ENCODE results near the gene MTRF1L.
"Not testable (repeated sequence)": the region's sequence is repeated elsewhere in the genome, so short reads cannot be mapped to it uniquely, and the experiment has no call there.

The MTRF1L gene

DNA sequence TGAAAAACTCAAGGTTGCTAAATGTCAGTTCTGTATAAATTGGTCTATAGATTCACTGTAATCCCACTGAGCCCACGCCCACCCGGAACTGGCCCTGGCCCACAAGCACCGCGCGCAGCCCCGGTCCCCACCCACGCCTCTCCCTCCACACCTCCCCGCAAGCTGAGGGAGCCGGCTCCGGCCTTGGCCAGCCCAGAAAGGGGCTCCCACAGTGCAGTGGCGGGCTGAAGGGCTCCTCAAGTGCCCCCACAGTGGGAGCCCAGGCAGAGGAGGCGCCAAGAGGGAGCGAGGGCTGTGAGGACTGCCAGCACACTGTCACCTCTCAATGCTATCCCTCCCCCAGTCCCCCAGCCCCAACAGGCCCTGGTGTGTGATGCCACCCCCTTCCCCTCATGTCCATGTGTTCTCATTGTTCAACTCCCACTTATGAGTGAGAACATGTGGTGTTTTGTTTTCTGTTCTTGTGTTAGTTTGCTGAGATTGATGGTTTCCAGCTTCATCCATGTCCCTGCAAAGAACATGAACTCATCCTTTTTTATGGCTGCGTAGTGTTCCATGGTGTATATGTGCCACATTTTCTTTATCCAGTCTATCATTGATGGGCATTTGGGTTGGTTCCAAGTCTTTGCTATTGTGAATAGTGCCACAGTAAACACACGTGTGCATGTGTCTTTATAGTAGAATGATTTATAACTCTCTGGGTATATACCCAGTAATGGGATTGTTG lies 36.2 kb downstream of the MTRF1L start:
- not testable (repeated sequence) for DNase-seq

DNA sequence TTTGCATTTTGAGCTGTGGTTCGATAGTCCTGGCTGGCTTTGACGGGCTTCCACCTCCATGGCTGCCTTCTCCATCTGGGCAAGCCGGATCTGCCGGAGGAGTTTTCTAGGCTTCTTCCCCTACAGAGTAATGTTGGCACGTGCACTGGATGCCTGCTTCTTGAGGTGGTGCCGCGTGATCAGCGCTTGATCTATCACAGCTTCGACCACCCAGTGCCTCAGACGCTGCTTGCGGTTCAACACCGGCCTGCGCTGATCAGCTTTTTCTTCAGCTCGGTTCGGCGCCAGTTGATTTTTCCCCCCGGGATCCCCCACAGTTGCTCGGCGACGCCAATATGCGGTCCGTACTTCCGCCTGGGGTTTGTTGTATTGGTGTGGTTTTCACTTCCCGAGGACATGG lies 43.2 kb downstream of the MTRF1L start:
- DNase-seq = no peak

DNA sequence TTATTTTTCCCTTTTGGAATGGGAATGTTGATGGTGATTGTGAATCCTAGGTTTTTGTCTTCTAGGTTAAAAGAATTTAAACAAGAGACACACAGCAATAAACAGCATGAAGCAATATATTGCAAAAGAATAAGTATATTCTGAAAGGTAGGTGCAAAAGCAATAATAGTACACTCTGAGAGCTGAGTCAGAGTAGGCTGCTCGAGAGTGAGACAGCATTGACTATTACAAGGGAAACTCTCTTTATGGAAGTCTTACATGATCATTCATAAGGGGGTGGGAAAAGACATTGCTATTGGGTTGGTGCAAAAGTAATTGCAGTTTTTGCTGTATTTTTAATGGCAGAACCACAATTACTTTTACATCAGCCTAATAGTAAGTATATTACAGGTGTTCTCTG lies 44.7 kb downstream of the MTRF1L start:
- no peak for DNase-seq

DNA sequence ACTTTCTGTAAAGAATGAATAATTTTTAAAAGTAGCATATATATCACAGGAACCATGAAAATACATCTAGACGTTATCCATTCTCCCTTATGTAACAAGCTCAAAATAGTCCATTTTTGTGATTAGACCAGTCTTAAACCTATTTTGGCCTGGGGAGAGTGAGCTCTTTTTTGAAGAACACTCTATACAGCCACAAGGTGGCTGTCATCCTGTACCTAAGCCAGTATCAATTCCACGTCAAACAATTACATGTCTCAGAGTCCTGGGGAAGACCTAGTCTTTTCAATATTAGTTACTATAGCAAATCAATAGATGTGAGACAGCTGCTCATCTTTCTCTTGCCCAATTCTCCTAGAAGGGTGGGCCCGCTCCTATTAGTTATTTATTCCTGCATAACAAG lies 48.1 kb downstream of the MTRF1L start:
- no peak for DNase-seq

DNA sequence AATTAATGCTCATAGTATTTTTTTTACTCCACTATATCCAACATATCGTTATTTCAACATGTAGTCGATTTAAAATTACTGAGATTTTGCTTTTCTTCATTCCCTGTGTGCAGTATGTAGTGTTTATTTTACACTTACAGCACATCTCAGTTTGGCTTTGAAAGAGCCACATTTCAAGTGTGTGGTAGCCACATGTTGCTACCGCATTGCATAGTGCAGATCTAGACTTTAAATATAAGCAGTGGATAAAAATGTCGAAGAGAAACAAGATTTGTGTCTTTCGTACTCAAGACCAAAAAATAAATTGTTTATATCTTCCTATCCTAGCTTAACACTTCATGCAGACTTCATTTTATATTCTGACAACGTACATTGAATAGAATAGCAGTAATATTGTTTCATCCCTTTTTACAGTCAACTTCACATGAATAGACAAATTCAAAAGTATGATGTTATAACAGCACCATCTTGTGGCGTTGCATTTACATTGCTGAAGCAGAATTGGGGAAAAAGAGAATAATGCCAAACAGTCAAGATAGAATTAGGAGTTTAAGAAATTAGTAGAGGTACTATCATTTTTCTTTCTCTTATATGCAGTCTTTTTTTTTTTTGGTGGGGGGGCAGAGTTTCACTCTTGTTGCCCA lies 49.5 kb downstream of the MTRF1L start:
- no peak for DNase-seq

DNA sequence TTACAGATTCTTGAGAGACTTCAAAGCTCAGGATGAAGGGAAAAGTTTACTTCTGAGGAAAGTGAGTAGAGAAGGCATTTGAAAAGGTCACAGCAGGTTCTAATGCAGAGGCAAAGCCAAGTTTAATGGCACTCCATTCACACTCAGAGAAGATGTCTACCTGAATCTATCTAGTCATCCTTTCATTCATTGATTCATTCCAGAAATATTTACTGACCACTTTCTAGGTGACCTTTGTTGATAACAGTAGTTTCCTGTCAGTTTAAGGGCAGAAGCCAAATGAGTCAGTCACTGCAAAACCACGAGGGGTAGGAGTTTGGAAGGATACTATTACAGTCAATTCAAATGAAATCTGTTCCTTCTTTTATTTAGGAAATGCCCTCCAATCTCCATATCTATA lies 50.5 kb downstream of the MTRF1L start:
- DNase-seq = no peak

DNA sequence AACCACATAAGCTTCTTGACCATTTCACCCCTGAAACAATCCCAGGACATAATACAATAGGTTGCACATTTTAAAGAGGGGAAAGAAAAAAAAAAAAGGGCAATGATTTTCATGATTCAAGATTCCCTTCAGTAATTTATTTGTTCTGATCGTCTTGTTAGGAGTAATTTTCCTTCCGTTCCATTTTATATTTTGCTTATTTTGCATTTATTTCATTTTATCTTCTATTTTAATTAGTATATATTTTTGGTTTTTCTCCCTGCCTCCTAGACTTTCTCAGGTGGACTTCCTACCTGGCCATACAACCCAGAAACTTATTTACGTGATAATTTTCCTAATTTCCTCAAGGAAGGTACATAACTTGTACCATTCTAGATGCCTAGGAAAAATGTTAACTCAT lies 52.3 kb downstream of the MTRF1L start:
- no peak for DNase-seq

DNA sequence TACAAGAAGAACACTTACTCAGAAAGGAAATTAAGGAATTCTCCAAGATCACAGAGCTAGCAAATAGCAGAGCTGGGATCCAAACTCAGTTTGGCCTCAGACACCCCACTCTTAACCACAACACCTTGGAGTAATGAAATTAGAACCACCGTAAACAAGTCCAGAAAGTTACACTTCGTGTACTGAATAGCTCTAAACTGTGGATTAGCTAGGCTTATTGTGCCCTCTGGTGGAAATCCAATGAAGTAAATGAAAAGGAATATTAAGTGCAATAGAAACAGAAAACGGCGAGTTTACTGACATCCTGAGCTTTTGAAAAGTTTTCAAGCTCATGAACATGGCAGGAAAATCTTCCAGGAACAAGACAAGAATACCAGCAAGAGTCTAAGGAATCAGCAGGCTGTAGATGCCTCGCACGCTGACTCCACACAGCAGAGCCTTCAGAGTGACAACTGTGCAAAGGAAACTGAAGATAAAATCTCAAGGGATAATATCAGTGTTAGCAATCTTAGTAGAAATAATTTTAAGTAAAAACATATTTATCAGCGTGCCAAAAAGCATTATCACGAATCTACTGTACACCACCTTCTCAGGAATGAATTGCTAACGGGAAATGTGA lies 54.2 kb downstream of the MTRF1L start:
- no peak for DNase-seq

DNA sequence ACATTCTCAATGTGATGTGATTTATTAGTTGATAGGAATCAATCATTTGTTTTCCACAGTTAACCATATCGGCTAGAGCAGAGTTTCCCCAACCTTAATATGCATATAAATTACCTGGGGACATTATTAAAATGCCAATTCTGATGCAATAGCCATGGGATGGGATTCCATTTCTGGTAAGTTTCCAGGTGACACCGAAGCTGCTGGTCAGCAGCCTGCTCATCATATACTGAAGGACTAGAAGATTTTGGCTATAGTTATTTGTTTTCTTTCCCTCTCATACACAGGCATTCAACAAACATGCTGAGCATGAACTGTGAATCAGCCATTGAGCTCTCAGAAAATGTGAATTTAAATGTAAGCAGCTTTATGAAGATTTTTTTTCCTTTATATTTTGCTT lies 55.5 kb downstream of the MTRF1L start:
- no peak for DNase-seq

DNA sequence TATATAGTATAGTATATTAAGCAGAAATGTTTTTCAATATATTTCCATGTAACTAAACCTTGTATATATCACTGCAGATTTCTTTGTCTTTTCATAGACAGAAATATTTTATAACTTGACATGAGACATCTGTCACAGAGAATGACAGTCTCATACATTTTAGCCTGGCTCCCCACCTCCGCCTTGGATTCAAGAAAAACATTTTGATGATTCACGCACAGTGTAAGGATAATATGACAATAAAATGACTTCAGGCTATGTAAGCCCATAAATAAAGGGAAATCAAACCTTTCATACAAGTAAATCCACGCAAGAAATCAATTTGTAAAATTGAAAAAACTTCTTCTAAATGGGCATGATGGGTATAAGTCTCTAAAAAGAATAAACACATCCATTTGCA lies 56.0 kb downstream of the MTRF1L start:
- DNase-seq = no peak

DNA sequence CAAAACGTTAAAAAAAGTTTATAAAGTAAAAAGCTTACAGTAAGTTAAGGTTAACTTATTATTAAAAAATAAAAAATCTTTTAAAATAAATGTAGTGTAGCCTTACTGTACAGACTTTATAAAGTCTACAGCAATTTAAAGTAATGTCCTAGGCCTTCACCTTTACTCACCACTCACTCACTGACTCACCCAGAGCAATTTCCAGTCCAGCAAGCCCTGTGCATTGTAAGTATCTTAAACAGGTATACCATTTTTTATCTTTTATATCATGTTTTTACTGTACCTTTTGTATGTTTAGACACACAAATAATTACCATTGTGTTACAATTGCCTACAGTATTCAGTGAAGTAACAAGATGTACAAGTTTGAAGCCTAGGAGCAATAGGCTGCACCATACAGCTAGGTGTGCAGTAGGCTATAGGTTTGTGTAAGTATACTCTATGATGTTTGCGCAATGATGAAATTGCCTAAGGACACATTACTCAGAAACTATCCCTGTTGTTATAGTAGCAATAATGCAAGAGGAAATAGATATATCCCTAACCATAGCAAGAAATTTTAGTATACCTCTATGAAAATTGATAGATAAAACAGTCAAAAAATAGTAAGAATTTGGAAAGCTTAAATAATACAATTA lies 59.1 kb downstream of the MTRF1L start:
- no peak for DNase-seq

DNA sequence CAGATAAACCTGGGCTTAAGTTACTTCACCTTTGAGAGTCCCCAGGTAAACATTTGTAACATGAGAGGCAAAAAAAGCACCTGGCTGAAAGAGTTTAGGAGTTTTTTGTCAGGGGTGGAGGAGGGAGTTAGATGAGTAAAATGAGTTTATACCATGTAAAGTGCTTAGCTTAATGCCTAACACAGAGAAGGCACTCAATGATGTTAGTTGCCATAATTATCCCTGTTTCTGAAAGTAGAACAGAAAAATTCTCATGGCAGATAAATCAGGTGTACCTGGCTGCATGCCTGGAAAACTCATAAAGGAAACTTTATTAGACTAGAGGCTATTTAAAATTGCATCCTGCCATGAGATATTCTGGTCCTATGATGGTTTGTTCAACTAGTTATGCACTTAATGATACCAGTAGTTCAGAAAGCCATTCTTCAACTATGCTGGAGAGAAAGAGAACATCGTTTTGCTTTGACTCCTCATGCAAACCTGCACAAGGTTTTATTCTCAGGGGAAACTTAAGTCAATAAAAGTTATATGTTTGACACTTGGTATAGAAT lies 60.1 kb downstream of the MTRF1L start:
- DNase-seq = no peak

DNA sequence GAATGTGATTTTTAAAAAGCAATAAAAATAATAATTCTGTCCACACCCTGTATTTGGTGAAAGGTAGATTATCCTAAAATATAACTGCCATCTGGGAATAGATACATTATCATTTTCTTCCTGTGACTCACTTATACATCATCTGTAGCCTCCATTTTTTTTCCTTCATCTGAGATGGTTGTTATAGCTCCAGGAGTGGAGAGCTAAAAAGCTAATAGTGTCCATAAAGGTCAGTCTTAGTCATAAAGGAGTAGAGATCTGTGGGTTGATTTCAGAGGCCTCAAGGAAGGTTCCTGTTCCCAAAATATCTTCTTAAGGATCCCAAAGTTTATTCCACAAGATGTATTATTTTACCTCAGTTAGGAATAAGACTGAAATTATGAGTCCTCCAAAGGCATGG lies 60.8 kb downstream of the MTRF1L start:
- no peak for DNase-seq
